Upper lobe of left lung (tissue), 6 donors: ENCODE results near the gene CYP2U1. TPM values are rescaled to one million over a fixed set of nuclear protein-coding genes. Genes with fewer than 3 reads are reported as not detected.

Experiments used
- ATAC-seq, 2 donors: fragments of 200-7000 bp; cut with Tn5 transposase; one replicate each; pipeline ENCODE4 v1.9.1; 2022; ENCODE audit warnings: mild to moderate bottlenecking in 2 of 2, moderate library complexity in 2 of 2; ENCODE audit not compliant: low FRiP score in 2 of 2
- DNase-seq, 2 donors: peaks; one replicate each; pipeline ENCODE4 v3.0.0-alpha.2; 2019 to 2020
- H3K27ac ChIP-seq, 4 donors: fragments of 200-600 bp; sonication (generic); one replicate each; pipeline ENCODE4 v1.5.1; 2016 to 2019
- H3K27me3 ChIP-seq, 4 donors: fragments of 200-600 bp; sonication (generic); one replicate each; pipeline ENCODE4 v1.5.1; 2017 to 2019
- H3K36me3 ChIP-seq, 4 donors: fragments of 200-600 bp; sonication (generic); one replicate each; pipeline ENCODE4 v1.5.1; 2016 to 2019
- H3K4me1 ChIP-seq, 4 donors: fragments of 200-600 bp; sonication (generic); one replicate each; pipeline ENCODE4 v1.5.1; 2018 to 2019
- H3K4me3 ChIP-seq, 4 donors: fragments of 200-600 bp; sonication (generic); one replicate each; pipeline ENCODE4 v1.5.1; 2017 to 2019; ENCODE audit warnings: mild to moderate bottlenecking in 2 of 4, moderate library complexity in 1 of 4
- H3K9me3 ChIP-seq, 4 donors: fragments of 200-600 bp; sonication (generic); one replicate each; pipeline ENCODE4 v1.5.1; 2018 to 2019
- EP300 ChIP-seq, 4 donors: sonication (generic); formaldehyde crosslinking; IDR thresholded peaks; one replicate each; pipeline ENCODE4 v1.5.1; 2017; ENCODE audit warnings: antibody characterized with exemption in 4 of 4, control low read depth in 2 of 4
- POLR2A ChIP-seq, 4 donors: fragments of 450-650 bp; IDR thresholded peaks; one replicate each; pipeline ENCODE4 v1.5.1; 2016 to 2017; ENCODE audit warnings: antibody characterized with exemption in 4 of 4, mild to moderate bottlenecking in 2 of 4
- POLR2AphosphoS5 ChIP-seq, 2 donors: sonication (generic); formaldehyde crosslinking; IDR thresholded peaks; one replicate each; pipeline ENCODE4 v1.5.1; 2017; ENCODE audit warnings: antibody characterized with exemption in 2 of 2
- WGBS, 2 donors: methylation state at CpG; one replicate each; pipeline ENCODE4 v1.1.5; 2017 to 2018; 5-methylcytosine and 5-hydroxymethylcytosine counted together
- total RNA-seq, 6 donors: library from RNA; depleted of rRNA in 4 of 6; stranded (reverse); fragments of >200 nt in 4 of 6; gene quantifications; one replicate each; pipeline versions ENCODE4 v1.1.0 to v1.2.1, GENCODE V29; 2016 to 2021
- TF ChIP-seq, protein P1 (sequence below), 6 experiments: fragments of 450-650 bp in 4 of 6; fragments of 200-600 bp in 2 of 6; sonication (generic) in 2 of 6; IDR thresholded peaks; one replicate each; pipeline ENCODE4 v1.5.1; 2016 to 2019; ENCODE audit warnings: antibody characterized with exemption in 6 of 6
- donor health status: DM: no; HTN: no; CAD: no; lungs with moderate emphysema.
- donor health status: DM: no; HTN: yes; CAD: no; lungs with severe emphysema.

The CYP2U1 gene
- total RNA-seq, 6 donors from 2014 or later = 3.1 to 8.3 (median 6.1) TPM

DNA sequence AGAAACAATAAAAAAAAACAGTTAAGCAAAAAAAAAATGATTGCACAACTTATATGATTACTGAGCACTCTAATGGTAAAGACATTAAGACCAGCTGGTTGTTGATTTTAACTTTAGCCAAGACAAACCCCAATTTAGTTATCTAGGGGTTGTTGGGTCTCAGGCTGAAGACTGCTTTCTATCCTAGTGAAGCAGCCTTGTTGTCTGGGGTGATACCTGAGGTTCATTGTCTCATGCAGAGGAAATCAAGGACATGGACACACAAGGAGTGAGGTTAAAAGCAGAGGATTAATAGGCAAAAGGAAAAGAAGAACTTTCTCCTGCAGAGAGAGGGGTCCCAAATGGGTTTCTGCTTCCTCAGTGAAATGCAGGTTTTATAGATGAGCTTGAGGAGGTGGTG is 40.0 kb upstream of the CYP2U1 start:
- TF ChIP-seq EP300 (IDR thresholded peaks at IDR 0.05) (no peak), POLR2A (IDR thresholded peaks at IDR 0.05) (no peak), POLR2AphosphoS5 (IDR thresholded peaks at IDR 0.05) (no peak)
- TF ChIP-seq, protein P1, sequence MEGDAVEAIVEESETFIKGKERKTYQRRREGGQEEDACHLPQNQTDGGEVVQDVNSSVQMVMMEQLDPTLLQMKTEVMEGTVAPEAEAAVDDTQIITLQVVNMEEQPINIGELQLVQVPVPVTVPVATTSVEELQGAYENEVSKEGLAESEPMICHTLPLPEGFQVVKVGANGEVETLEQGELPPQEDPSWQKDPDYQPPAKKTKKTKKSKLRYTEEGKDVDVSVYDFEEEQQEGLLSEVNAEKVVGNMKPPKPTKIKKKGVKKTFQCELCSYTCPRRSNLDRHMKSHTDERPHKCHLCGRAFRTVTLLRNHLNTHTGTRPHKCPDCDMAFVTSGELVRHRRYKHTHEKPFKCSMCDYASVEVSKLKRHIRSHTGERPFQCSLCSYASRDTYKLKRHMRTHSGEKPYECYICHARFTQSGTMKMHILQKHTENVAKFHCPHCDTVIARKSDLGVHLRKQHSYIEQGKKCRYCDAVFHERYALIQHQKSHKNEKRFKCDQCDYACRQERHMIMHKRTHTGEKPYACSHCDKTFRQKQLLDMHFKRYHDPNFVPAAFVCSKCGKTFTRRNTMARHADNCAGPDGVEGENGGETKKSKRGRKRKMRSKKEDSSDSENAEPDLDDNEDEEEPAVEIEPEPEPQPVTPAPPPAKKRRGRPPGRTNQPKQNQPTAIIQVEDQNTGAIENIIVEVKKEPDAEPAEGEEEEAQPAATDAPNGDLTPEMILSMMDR (IDR thresholded peaks at IDR 0.05) = no peak
- peaks cover 0 to 11% (median 8%) of the 10 kb centered on the region in 4 donors for H3K4me1 ChIP-seq
- no peaks in the 10 kb centered on the region for H3K27me3 ChIP-seq
- ATAC-seq (no peak), DNase-seq (no peak)
- H3K4me3 ChIP-seq = no peak overlapping the region
- no peak overlapping the region for H3K27ac ChIP-seq
- H3K36me3 ChIP-seq = no peaks in the 10 kb centered on the region
- H3K9me3 ChIP-seq = peaks cover 0 to 8% (median 7%) of the 10 kb centered on the region in 4 donors

DNA sequence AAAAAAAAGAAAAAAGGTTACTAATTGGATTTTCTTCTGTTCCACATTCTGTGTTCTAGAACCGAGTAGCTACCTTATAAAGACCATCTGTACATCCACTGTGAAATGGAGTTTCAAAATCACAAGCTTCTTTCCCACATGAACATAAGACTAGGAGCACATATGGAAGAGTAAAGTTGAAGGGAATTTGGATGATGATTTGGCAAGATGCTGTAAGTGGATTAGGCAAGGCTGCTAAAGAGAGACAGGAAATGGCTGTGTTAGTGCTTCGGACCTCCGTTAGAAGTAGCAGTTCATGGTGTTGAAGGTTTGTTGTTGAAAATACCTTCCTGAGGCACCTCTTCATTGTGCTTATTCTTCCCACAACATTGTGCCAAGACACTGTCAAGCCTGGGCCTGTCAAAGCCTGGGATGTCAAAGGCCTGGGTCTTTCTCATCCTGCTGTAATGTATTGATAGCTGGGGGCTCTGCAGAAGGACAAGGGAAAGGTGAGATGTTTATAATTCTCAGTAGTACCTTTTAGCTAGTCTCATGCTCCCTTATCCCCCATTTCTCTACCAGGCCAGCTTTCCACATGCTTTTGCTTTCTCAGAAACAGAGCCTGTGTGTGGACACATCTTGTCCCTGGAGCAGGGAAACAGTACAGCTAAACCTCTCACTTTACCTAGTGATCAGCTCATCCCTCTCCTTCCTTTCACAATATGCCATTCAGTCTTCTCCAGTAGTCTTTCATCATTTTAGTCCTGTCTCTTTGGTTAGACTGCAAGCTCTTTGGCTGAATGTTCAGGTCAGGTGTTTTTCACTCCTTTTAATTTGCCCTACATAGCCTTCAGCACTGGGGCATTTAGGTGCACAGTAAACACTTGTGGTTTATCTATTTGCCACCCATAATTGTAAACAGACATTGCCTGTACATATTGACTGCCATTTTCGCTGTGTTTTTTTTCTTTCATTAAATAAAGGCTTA is 37.9 kb upstream of the CYP2U1 start:
- DNase-seq = no peak
- TF ChIP-seq EP300 (IDR thresholded peaks at IDR 0.05) = no peak
- no peak for TF ChIP-seq POLR2AphosphoS5 (IDR thresholded peaks at IDR 0.05)
- no peak for TF ChIP-seq POLR2A (IDR thresholded peaks at IDR 0.05)
- TF ChIP-seq, protein P1 (IDR thresholded peaks at IDR 0.05) = no peak
- ATAC-seq = no peak
- no peaks in the 10 kb centered on the region for H3K36me3 ChIP-seq
- H3K27me3 ChIP-seq = no peaks in the 10 kb centered on the region
- H3K9me3 ChIP-seq = no peaks in the 10 kb centered on the region
- WGBS, 2 donors = 55 to 68% methylated on average over 4 of the region's 4 CpGs
- no peak overlapping the region for H3K4me3 ChIP-seq
- peaks cover 0 to 16% (median 9%) of the 10 kb centered on the region in 4 donors for H3K4me1 ChIP-seq
- no peak overlapping the region for H3K27ac ChIP-seq

DNA sequence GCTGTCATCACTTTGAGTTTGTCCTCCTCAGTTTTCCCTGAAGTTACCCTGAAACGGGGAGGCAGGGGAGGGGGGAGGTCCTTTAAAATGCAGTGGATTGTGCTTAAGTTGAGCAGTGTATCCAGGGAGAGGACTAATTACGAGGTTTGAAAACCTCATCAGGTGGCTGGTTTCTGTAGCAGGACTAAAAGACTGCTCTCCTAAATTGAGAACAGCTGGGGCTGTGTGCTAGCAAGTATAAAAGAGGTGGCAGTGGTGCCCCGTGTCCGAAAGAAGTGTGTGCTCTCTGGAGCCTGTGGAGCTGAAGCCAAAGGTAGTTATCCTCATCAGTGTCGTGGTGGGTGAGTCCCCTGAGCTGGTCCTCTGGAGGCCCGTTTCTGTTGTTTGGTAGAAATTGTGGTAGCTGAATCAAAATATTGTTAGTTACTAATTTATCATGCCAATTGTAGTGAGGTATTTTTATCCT is 37.2 kb upstream of the CYP2U1 start:
- Histone ChIP-seq H3K36me3 (no peaks in the 10 kb centered on the region), H3K4me1 (peaks cover 0 to 16% (median 9%) of the 10 kb centered on the region in 4 donors), H3K27ac (no peak overlapping the region), H3K27me3 (no peaks in the 10 kb centered on the region), H3K4me3 (no peak overlapping the region), H3K9me3 (no peaks in the 10 kb centered on the region)
- no peak for DNase-seq
- ATAC-seq = no peak
- TF ChIP-seq POLR2A (IDR thresholded peaks at IDR 0.05) (no peak), EP300 (IDR thresholded peaks at IDR 0.05) (no peak), POLR2AphosphoS5 (IDR thresholded peaks at IDR 0.05) (no peak)
- TF ChIP-seq, protein P1 (IDR thresholded peaks at IDR 0.05) = no peak
- WGBS, 2 donors = 78 to 84% methylated on average over 6 of the region's 6 CpGs

DNA sequence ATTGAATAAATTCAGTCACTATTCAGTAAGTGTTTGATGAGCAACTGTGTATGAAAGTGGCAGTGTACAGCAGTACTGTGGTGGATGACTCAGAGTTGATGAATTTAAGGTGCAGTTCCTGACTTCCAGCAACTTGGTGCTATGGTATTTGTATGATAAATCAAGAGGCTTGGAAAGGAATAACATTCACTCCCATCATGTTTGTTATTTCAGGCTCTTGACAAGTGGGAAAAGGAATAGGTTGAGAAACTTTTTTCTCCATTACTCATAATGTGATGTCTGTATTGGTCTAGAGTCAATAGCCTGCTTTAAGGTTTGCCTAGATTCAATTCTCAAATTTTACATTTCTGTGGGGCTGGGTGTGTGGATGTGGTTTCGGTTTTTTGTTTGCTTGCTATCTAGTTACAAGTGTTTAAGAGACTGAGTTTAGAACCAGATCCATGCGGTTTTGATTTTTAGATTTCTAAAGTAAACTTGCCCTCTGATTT is 35.1 kb upstream of the CYP2U1 start:
- no peaks in the 10 kb centered on the region for H3K9me3 ChIP-seq
- ATAC-seq (peak; percentile 90 to 92), DNase-seq (peak in 1 of 2 donors; percentile 49)
- H3K27me3 ChIP-seq = no peaks in the 10 kb centered on the region
- 52 to 75% methylated on average over 2 of the region's 2 CpGs for WGBS, 2 donors
- peak in 1 of 2 donors; percentile 68 for TF ChIP-seq POLR2AphosphoS5 (IDR thresholded peaks at IDR 0.05)
- TF ChIP-seq POLR2A (IDR thresholded peaks at IDR 0.05) = no peak
- peak in 1 of 4 donors; percentile 72 for TF ChIP-seq EP300 (IDR thresholded peaks at IDR 0.05)
- peaks cover 0 to 5% (median 2%) of the 10 kb centered on the region in 4 donors for H3K36me3 ChIP-seq
- peaks cover 0 to 16% (median 9%) of the 10 kb centered on the region in 4 donors for H3K4me1 ChIP-seq
- H3K27ac ChIP-seq = peak overlapping the region; percentile 7 to 61 (median 56)
- no peak overlapping the region for H3K4me3 ChIP-seq

DNA sequence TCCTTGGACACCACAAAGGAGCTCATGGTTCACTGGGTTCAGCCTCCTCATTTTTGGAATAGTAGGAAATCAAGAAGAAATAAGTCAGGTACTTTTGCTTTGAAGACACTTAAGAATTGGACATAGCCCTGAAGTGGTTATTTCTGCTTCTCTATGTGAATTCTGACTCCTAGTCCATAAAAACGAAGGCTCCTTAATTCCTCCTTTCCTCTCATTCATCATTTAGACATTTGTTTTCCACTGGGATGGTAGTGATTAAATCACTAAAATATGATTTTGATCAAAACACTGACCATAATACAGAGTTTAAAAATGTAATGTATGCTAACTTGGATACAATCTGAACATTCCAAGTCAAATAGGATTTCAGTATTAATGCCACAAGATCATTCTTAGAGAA is 34.7 kb upstream of the CYP2U1 start:
- DNase-seq (no peak), ATAC-seq (peak in 1 of 2 donors; percentile 36)
- H3K27me3 ChIP-seq = no peaks in the 10 kb centered on the region
- peaks cover 0 to 5% (median 2%) of the 10 kb centered on the region in 4 donors for H3K36me3 ChIP-seq
- peaks cover 0 to 16% (median 9%) of the 10 kb centered on the region in 4 donors for H3K4me1 ChIP-seq
- H3K27ac ChIP-seq = peak overlapping the region; percentile 7 to 61 (median 56)
- 12 to 33% methylated on average over 1 of the region's 1 CpG for WGBS, 2 donors
- no peak overlapping the region for H3K4me3 ChIP-seq
- no peaks in the 10 kb centered on the region for H3K9me3 ChIP-seq
- TF ChIP-seq, protein P1 (IDR thresholded peaks at IDR 0.05) = no peak
- TF ChIP-seq POLR2A (IDR thresholded peaks at IDR 0.05) (no peak), EP300 (IDR thresholded peaks at IDR 0.05) (no peak), POLR2AphosphoS5 (IDR thresholded peaks at IDR 0.05) (no peak)
